CD14-positive monocyte (primary cell): ENCODE results near the gene ITLN2. TPM values are rescaled to one million over a fixed set of nuclear protein-coding genes. Genes with fewer than 3 reads are reported as not detected.

ENCODE experiments used
- DNase-seq, 3 donors: peaks; one replicate each; pipeline ENCODE4 v3.0.0-alpha.2; 2011 to 2022
- H2AFZ ChIP-seq: 2 replicates; pipeline ENCODE4 v1.6.0; 2012; ENCODE audit warnings: mild to moderate bottlenecking, low read depth, low read length, inconsistent platforms; ENCODE audit not compliant: insufficient read depth, poor library complexity, severe bottlenecking
- H3K27ac ChIP-seq, 2 donors: 1 replicate in 1 of 2; 2 replicates in 1 of 2; pipeline ENCODE4 v1.5.1; 2012 to 2013; ENCODE audit warnings: low read length in 2 of 2, control low read depth in 1 of 2, inconsistent platforms in 1 of 2, low read depth in 1 of 2, mild to moderate bottlenecking in 1 of 2
- H3K27me3 ChIP-seq, 2 donors: one replicate each; pipeline versions ENCODE4 v1.6.0 to v1.6.1; 2011 to 2013; ENCODE audit warnings: low read length in 2 of 2; ENCODE audit not compliant: control insufficient read depth in 2 of 2, insufficient read depth in 2 of 2
- H3K36me3 ChIP-seq, 2 donors: replicated peaks in 1 of 2; 1 replicate in 1 of 2; 2 replicates in 1 of 2; pipeline versions ENCODE4 v1.5.1 to v1.6.1; 2012 to 2013; ENCODE audit warnings: low read length in 2 of 2, control low read depth in 1 of 2, inconsistent platforms in 1 of 2, mild to moderate bottlenecking in 1 of 2; ENCODE audit not compliant: insufficient read depth in 2 of 2, control insufficient read depth in 1 of 2
- H3K4me1 ChIP-seq, 2 donors: 1 replicate in 1 of 2; 2 replicates in 1 of 2; pipeline versions ENCODE4 v1.5.1 to v1.6.1; 2012 to 2013; ENCODE audit warnings: low read length in 2 of 2, control low read depth in 1 of 2, inconsistent platforms in 1 of 2, mild to moderate bottlenecking in 1 of 2, moderate library complexity in 1 of 2; ENCODE audit not compliant: insufficient read depth in 2 of 2, control insufficient read depth in 1 of 2
- H3K4me2 ChIP-seq: replicated peaks from 2 replicates; pipeline ENCODE3; 2012; ENCODE audit warnings: low read length, moderate library complexity, mild to moderate bottlenecking; ENCODE audit not compliant: poor library complexity, severe bottlenecking; ENCODE audit errors: extremely low read depth
- H3K4me3 ChIP-seq, 3 experiments: fragments of 200-600 bp in 1 of 3; sonication (generic) in 1 of 3; replicated peaks in 1 of 3; 1 replicate in 2 of 3; 2 replicates in 1 of 3; pipeline ENCODE4 v1.5.1; 2011 to 2013; ENCODE audit warnings: low read length in 3 of 3, mild to moderate bottlenecking in 3 of 3, control low read depth in 2 of 3, low read depth in 2 of 3, inconsistent platforms in 1 of 3, moderate library complexity in 1 of 3
- H3K79me2 ChIP-seq: 2 replicates; pipeline ENCODE4 v1.6.0; 2012; ENCODE audit warnings: mild to moderate bottlenecking, control low read depth, inconsistent platforms, low read length, moderate library complexity; ENCODE audit not compliant: insufficient read depth
- H3K9ac ChIP-seq: 2 replicates; pipeline ENCODE4 v1.6.0; 2017; ENCODE audit warnings: low read length, mild to moderate bottlenecking; ENCODE audit not compliant: insufficient read depth, poor library complexity, severe bottlenecking
- H3K9me3 ChIP-seq, 2 donors: replicated peaks in 1 of 2; 1 replicate in 1 of 2; 2 replicates in 1 of 2; pipeline versions ENCODE4 v1.5.1 to v1.6.1; 2012 to 2013; ENCODE audit warnings: low read length in 2 of 2, control low read depth in 1 of 2; ENCODE audit not compliant: control insufficient read depth in 1 of 2, insufficient read depth in 1 of 2
- H4K20me1 ChIP-seq: 2 replicates; pipeline ENCODE4 v1.6.0; 2012; ENCODE audit warnings: mild to moderate bottlenecking, low read length, control low read depth, moderate library complexity; ENCODE audit not compliant: insufficient read depth
- H3K27ac Mint-ChIP-seq, 7 donors: one replicate each; pipeline ENCODE4 v1.8.0; 2020; ENCODE audit warnings: mild to moderate bottlenecking in 7 of 7, mixed read lengths in 7 of 7, moderate library complexity in 6 of 7, inconsistent platforms in 2 of 7
- H3K27me3 Mint-ChIP-seq, 3 donors: one replicate each; pipeline ENCODE4 v1.8.0; 2021 to 2022; ENCODE audit warnings: low read depth in 3 of 3, mild to moderate bottlenecking in 3 of 3, mixed read lengths in 3 of 3, moderate library complexity in 3 of 3, inconsistent platforms in 1 of 3
- H3K36me3 Mint-ChIP-seq, 2 donors: one replicate each; pipeline ENCODE4 v1.8.0; 2020; ENCODE audit warnings: mixed read lengths in 2 of 2, inconsistent platforms in 1 of 2, mild to moderate bottlenecking in 1 of 2
- H3K4me1 Mint-ChIP-seq: one replicate; pipeline ENCODE4 v1.8.0; 2020; ENCODE audit warnings: mild to moderate bottlenecking, mixed read lengths
- H3K4me3 Mint-ChIP-seq, 2 donors: one replicate each; pipeline ENCODE4 v1.8.0; 2020; ENCODE audit warnings: mild to moderate bottlenecking in 2 of 2, mixed read lengths in 2 of 2, moderate library complexity in 1 of 2
- H3K9me3 Mint-ChIP-seq, 7 donors: one replicate each; pipeline ENCODE4 v1.8.0; 2020 to 2022; ENCODE audit warnings: mixed read lengths in 7 of 7, mild to moderate bottlenecking in 6 of 7, moderate library complexity in 6 of 7, inconsistent platforms in 2 of 7
- WGBS: methylation state at CpG from one replicate; pipeline ENCODE4 v1.1.5; 2013; ENCODE audit warnings: missing lambda C conversion rate; ENCODE audit not compliant: insufficient coverage; 5-methylcytosine and 5-hydroxymethylcytosine counted together
- intact Hi-C, 2 donors: fragments of 100-400 bp; cut with micrococcal nuclease; formaldehyde crosslinking; loops; one replicate each; pipeline versions ENCODE4 v1.15.0 to v1.15.1; 2023
- polyA plus RNA-seq, 3 donors: library from polyadenylated mRNA; depleted of rRNA in 1 of 3; unstranded in 2 of 3; stranded (reverse) in 1 of 3; fragments of 300-500 nt in 2 of 3; fragments of >200 nt in 1 of 3; fragmentation: Illumina TruSeq in 2 of 3; gene quantifications; 1 replicate in 2 of 3; 2 replicates in 1 of 3; pipeline ENCODE4 v1.2.3, GENCODE V29; 2012 to 2021
- TF ChIP-seq, protein P1 (sequence below): fragments of 200-600 bp; IDR thresholded peaks from one replicate; pipeline ENCODE4 v1.8.0; 2022; ENCODE audit warnings: antibody characterized with exemption, mild to moderate bottlenecking

Gene ITLN2
- polyA plus RNA-seq, 3 donors = not detected

DNA sequence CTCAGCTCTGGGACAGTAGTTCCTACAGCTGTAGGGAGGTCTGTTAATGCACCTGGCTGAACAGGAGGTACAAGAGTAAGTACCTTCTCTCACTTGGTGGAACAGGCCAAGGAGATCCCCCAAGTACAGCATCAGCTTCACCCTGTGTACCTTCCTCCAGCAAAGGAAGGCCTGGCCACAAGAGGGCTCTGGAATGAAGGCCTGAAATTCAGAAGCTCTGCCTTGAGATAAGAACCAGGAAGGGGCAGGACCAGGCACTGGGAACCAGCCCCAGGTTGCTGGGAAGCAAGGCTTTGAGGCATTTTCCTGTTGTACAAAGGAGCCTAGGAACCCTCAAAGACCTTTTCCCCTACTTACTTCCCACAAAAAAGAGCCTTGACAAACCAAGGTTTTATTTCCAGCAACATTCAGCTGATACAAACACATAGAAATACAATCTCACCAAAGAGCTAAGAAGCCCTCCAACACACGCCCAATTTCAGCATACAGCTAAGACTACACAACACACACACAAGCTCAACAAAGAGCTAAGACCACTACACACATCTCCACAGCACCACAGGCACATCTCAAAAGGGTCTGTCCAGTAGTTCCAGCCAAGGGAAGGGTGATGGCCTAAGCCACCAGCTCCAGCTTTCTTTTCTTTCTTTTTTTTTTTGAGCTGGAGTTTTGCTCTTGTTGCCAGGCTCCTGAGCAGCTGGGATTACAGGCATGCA, 42.9 kb upstream of the ITLN2 start:
- Histone ChIP-seq H3K9ac (no peak overlapping the region), H3K4me3 (no peak overlapping the region), H4K20me1 (no peaks in the 10 kb centered on the region), H3K4me2 (no peak overlapping the region), H3K79me2 (no peaks in the 10 kb centered on the region), H2AFZ (peak overlapping the region; percentile 44), H3K9me3 (no peaks in the 10 kb centered on the region), H3K4me1 (peaks cover 4 to 5% of the 10 kb centered on the region in 2 donors), H3K27ac (peak overlapping the region; percentile 12 to 61), H3K27me3 (no peaks in the 10 kb centered on the region), H3K36me3 (peaks cover 31 to 42% of the 10 kb centered on the region in 2 donors)
- Mint-ChIP-seq H3K9me3 (no peaks in the 10 kb centered on the region), H3K4me3 (no peak overlapping the region), H3K4me1 (peaks cover 10% of the 10 kb centered on the region), H3K27me3 (peaks cover 0 to 1% (median 0%) of the 10 kb centered on the region in 3 donors), H3K27ac (peak overlapping the region; percentile 15 to 84 (median 40)), H3K36me3 (peaks cover 41 to 52% of the 10 kb centered on the region in 2 donors)
- TF ChIP-seq, protein P1, sequence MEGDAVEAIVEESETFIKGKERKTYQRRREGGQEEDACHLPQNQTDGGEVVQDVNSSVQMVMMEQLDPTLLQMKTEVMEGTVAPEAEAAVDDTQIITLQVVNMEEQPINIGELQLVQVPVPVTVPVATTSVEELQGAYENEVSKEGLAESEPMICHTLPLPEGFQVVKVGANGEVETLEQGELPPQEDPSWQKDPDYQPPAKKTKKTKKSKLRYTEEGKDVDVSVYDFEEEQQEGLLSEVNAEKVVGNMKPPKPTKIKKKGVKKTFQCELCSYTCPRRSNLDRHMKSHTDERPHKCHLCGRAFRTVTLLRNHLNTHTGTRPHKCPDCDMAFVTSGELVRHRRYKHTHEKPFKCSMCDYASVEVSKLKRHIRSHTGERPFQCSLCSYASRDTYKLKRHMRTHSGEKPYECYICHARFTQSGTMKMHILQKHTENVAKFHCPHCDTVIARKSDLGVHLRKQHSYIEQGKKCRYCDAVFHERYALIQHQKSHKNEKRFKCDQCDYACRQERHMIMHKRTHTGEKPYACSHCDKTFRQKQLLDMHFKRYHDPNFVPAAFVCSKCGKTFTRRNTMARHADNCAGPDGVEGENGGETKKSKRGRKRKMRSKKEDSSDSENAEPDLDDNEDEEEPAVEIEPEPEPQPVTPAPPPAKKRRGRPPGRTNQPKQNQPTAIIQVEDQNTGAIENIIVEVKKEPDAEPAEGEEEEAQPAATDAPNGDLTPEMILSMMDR = peak; percentile 70
- peak; percentile 36 to 54 (median 53) for DNase-seq
- 83% methylated on average over 1 of the region's 1 CpG for WGBS
- intact Hi-C loops = loop anchor here in 1 of 2 donors (10.0 kb wide), 2 partner anchors 57 to 147 kb away; no protein-coding TSS in a partner anchor

GRCh38 chr1:160996178-160996577, 41.6 kb upstream of the ITLN2 start:
- Histone ChIP-seq H2AFZ (no peak overlapping the region), H3K4me2 (no peak overlapping the region), H3K79me2 (no peaks in the 10 kb centered on the region), H3K36me3 (peaks cover 31 to 36% of the 10 kb centered on the region in 2 donors), H3K9me3 (no peaks in the 10 kb centered on the region), H3K27me3 (no peaks in the 10 kb centered on the region), H3K4me3 (no peak overlapping the region), H3K27ac (no peak overlapping the region), H3K4me1 (peaks cover 4 to 5% of the 10 kb centered on the region in 2 donors), H4K20me1 (no peaks in the 10 kb centered on the region), H3K9ac (no peak overlapping the region)
- TF ChIP-seq, protein P1 = no peak
- intact Hi-C loops = loop anchor here in 1 of 2 donors (10.0 kb wide), 2 partner anchors 59 to 149 kb away; no protein-coding TSS in a partner anchor
- Mint-ChIP-seq H3K4me3 (no peak overlapping the region), H3K4me1 (peaks cover 7% of the 10 kb centered on the region), H3K36me3 (peaks cover 38 to 49% of the 10 kb centered on the region in 2 donors), H3K9me3 (no peaks in the 10 kb centered on the region), H3K27me3 (peaks cover 0 to 1% (median 0%) of the 10 kb centered on the region in 3 donors), H3K27ac (no peak overlapping the region)
- peak in 1 of 3 donors; percentile 41 for DNase-seq
- 100% methylated on average over 3 of the region's 3 CpGs for WGBS
